A549 (cell line): ENCODE data around the gene KMT2C. TPM values are rescaled to one million over a fixed set of nuclear protein-coding genes. Genes with fewer than 3 reads are reported as not detected.

Experiments used
- ATAC-seq, 2 experiments: fragments of 200-7000 bp in 1 of 2; fragments of >200 bp in 1 of 2; cut with Nextera tagmentation in 1 of 2; cut with Tn5 transposase in 1 of 2; 3 replicates each; pipeline versions ENCODE4 v1.8.0 to v1.9.1; 2018 to 2020; ENCODE audit warnings: mild to moderate bottlenecking in 1 of 2, moderate library complexity in 1 of 2
- CTCF ChIA-PET: fragments of 300-600 bp; sonication (Branson Sonifier 250); formaldehyde crosslinking; extraction: SDS; loops from one replicate; lab custom pipeline; 2021; ENCODE audit warnings: antibody characterized with exemption, inconsistent platforms; lab: Yijun Ruan, JAX
- POLR2A ChIA-PET: fragments of 350-600 bp; formaldehyde crosslinking; extraction: SDS; loops from one replicate; lab custom pipeline; 2021; ENCODE audit warnings: antibody characterized with exemption, inconsistent platforms; lab: Yijun Ruan, JAX
- DNase-seq, 2 experiments: peaks; one replicate each; pipeline versions ENCODE4 v3.0.0 to v3.0.0-alpha.2; 2011 to 2016; ENCODE audit warnings: low read depth in 1 of 2, low spot score in 1 of 2
- FAIRE-seq: peaks from 2 replicates; lab custom pipeline; 2011; peaks lifted over from hg19 to GRCh38; lab: Jason Lieb, UNC
- H3K27ac ChIP-seq, 2 experiments: fragments of >200 bp; sonication (Bioruptor Twin); formaldehyde crosslinking; 3 replicates each; pipeline ENCODE4 v1.5.1; 2016 to 2017
- H3K4me1 ChIP-seq: fragments of >200 bp; sonication (Bioruptor Twin); formaldehyde crosslinking; 3 replicates; pipeline ENCODE4 v1.6.1; 2016
- H3K4me2 ChIP-seq: fragments of >200 bp; sonication (Bioruptor Twin); formaldehyde crosslinking; 3 replicates; pipeline ENCODE4 v1.6.1; 2016
- H3K4me3 ChIP-seq: fragments of >200 bp; sonication (Bioruptor Twin); formaldehyde crosslinking; 3 replicates; pipeline ENCODE4 v1.5.1; 2016
- H3K9me3 ChIP-seq: fragments of >200 bp; sonication (Bioruptor Twin); formaldehyde crosslinking; 3 replicates; pipeline ENCODE4 v1.6.1; 2016
- CEBPB ChIP-seq, 2 experiments: fragments of >200 bp in 1 of 2; sonication (Bioruptor Twin) in 1 of 2; formaldehyde crosslinking in 1 of 2; IDR thresholded peaks; 2 replicates each; pipeline ENCODE4 v1.6.1; 2012 to 2016
- CHD4 ChIP-seq: fragments of 200-600 bp; sonication (generic); IDR thresholded peaks from 2 replicates; pipeline ENCODE4 v1.6.1; 2016; ENCODE audit warnings: antibody characterized with exemption, mild to moderate bottlenecking, borderline replicate concordance
- CTCF ChIP-seq: fragments of >200 bp; sonication (Bioruptor Twin); formaldehyde crosslinking; IDR thresholded peaks from 3 replicates; pipeline ENCODE4 v1.5.1; 2016
- EHF ChIP-seq: fragments of 250-450 bp; sonication (Bioruptor Pico); IDR thresholded peaks from 2 replicates; pipeline ENCODE4 v1.5.0; 2020; ENCODE audit warnings: mild to moderate bottlenecking
- EHMT2 ChIP-seq: fragments of 200-600 bp; sonication (generic); IDR thresholded peaks from 2 replicates; pipeline ENCODE4 v1.6.1; 2016; ENCODE audit warnings: antibody characterized with exemption, low read depth, mild to moderate bottlenecking, moderate library complexity
- ELK1 ChIP-seq: fragments of 150-350 bp; IDR thresholded peaks from 2 replicates; pipeline ENCODE4 v1.6.1; 2014; ENCODE audit warnings: low read depth, mild to moderate bottlenecking, low read length
- ESRRA ChIP-seq: fragments of 150-350 bp; IDR thresholded peaks from 2 replicates; pipeline ENCODE4 v1.6.1; 2014; ENCODE audit warnings: mild to moderate bottlenecking, low read length, borderline replicate concordance
- FOXS1 ChIP-seq: fragments of 250-450 bp; sonication (Bioruptor Pico); IDR thresholded peaks from 2 replicates; pipeline ENCODE4 v1.5.0; 2020; ENCODE audit warnings: mild to moderate bottlenecking, moderate library complexity
- MAX ChIP-seq: IDR thresholded peaks from 2 replicates; pipeline ENCODE4 v1.6.1; 2012
- MAZ ChIP-seq: fragments of 150-350 bp; IDR thresholded peaks from 2 replicates; pipeline ENCODE4 v1.6.1; 2014; ENCODE audit warnings: antibody characterized with exemption, low read depth, low read length, borderline replicate concordance
- MYC ChIP-seq: IDR thresholded peaks from 2 replicates; pipeline ENCODE4 v1.6.1; 2012; ENCODE audit warnings: mild to moderate bottlenecking, inconsistent platforms, low read length, improper control_type of control experiment, borderline replicate concordance
- POLR2A ChIP-seq: IDR thresholded peaks from 2 replicates; pipeline ENCODE4 v1.6.1; 2012; ENCODE audit warnings: mild to moderate bottlenecking, low read length
- RARB ChIP-seq: fragments of 250-450 bp; sonication (Bioruptor Pico); IDR thresholded peaks from 2 replicates; pipeline ENCODE4 v1.8.0; 2021; ENCODE audit warnings: mild to moderate bottlenecking, moderate library complexity
- REST ChIP-seq: fragments of 200-600 bp; sonication (generic); IDR thresholded peaks from 2 replicates; pipeline ENCODE4 v1.6.1; 2016; ENCODE audit warnings: antibody characterized with exemption, mild to moderate bottlenecking, moderate library complexity
- RFX5 ChIP-seq: fragments of 450-650 bp; IDR thresholded peaks from 2 replicates; pipeline ENCODE4 v1.7.1; 2014; ENCODE audit warnings: antibody characterized with exemption, mild to moderate bottlenecking, moderate library complexity
- RNF2 ChIP-seq: fragments of 200-600 bp; sonication (generic); IDR thresholded peaks from 2 replicates; pipeline ENCODE4 v1.6.1; 2016; ENCODE audit warnings: low read depth, mild to moderate bottlenecking, antibody characterized with exemption, moderate library complexity, borderline replicate concordance
- TP53 ChIP-seq: fragments of 250-450 bp; sonication (Bioruptor Pico); IDR thresholded peaks from 2 replicates; pipeline ENCODE4 v1.5.0; 2021; ENCODE audit warnings: mild to moderate bottlenecking, moderate library complexity
- USF2 ChIP-seq: fragments of 450-650 bp; IDR thresholded peaks from 2 replicates; pipeline ENCODE4 v1.6.1; 2014; ENCODE audit warnings: antibody characterized with exemption
- ZSCAN20 ChIP-seq: fragments of 250-450 bp; sonication (Bioruptor Pico); IDR thresholded peaks from 2 replicates; pipeline ENCODE4 v1.8.0; 2022; ENCODE audit warnings: mild to moderate bottlenecking, moderate library complexity
- WGBS: methylation state at CpG from one replicate; pipeline ENCODE4 v1.1.6; 2017; ENCODE audit errors: missing lambda C conversion rate; 5-methylcytosine and 5-hydroxymethylcytosine counted together
- polyA plus RNA-seq, 4 experiments: library from polyadenylated mRNA; depleted of rRNA in 3 of 4; stranded (reverse); fragments of >200 nt; fragmentation: RNase III in 1 of 4; extraction: RNeasy Plus Mini Kit Qiagen cat#74134 plus additional on column Dnase treatment in 1 of 4; gene quantifications; 2 replicates in 3 of 4; 3 replicates in 1 of 4; pipeline ENCODE4 v1.2.3, GENCODE V29; 2011 to 2017
- TF ChIP-seq, protein P1 (sequence below): IDR thresholded peaks from 2 replicates; pipeline ENCODE4 v1.6.1; 2012
- TF ChIP-seq, protein P2 (sequence below): fragments of 250-450 bp; sonication (Bioruptor Pico); IDR thresholded peaks from 2 replicates; pipeline ENCODE4 v1.5.0; 2020; ENCODE audit warnings: low read depth, mild to moderate bottlenecking, moderate library complexity

Gene KMT2C
- polyA plus RNA-seq, 2 of the 4 experiments (the other 2 are of a cell fraction) = 4.2 to 13.1 TPM

DNA sequence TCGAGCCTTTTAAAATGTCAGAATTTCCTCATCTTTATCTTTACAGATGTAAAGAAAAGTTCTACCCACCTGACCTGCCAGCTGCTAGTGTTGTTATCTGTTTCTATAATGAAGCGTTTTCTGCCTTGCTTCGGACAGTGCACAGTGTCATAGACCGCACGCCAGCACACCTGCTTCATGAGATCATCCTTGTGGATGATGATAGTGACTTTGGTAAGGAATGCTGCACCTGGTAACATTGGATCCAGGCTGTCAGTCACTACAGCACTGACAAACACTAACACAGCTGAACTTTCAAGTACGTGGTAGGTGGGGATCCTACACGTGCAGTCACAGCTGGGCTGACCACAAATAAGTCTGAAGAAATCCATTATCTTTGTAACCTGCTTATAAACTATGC lies 332.7 kb downstream of the KMT2C start (continued):
- TF ChIP-seq MAX (no peak), FOXS1 (CRISPR knock-in tag) (no peak), MAZ (no peak), ZSCAN20 (no peak), CTCF (no peak)

GRCh38 chr7:152097330-152097729 lies 338.5 kb downstream of the KMT2C start:
- ChIA-PET POLR2A (no interaction called here), CTCF (no interaction called here)
- no peak overlapping the region for H3K4me3 ChIP-seq
- H3K4me2 ChIP-seq = no peak overlapping the region
- no peaks in the 10 kb centered on the region for H3K4me1 ChIP-seq
- no peaks in the 10 kb centered on the region for H3K9me3 ChIP-seq
- 90% methylated on average over 4 of the region's 4 CpGs for WGBS
- no peak for DNase-seq
- no peak for FAIRE-seq
- no peak for ATAC-seq
- no peak overlapping the region for H3K27ac ChIP-seq
- no peak for TF ChIP-seq EHF (CRISPR knock-in tag)
- no peak for TF ChIP-seq RFX5
- TF ChIP-seq RARB (CRISPR knock-in tag) = no peak
- TF ChIP-seq CEBPB (IDR thresholded peaks at IDR 0.05) = no peak
- no peak for TF ChIP-seq CHD4
- no peak for TF ChIP-seq ESRRA
- TF ChIP-seq MAX = no peak
- TF ChIP-seq RNF2 = no peak
- TF ChIP-seq, protein P1, sequence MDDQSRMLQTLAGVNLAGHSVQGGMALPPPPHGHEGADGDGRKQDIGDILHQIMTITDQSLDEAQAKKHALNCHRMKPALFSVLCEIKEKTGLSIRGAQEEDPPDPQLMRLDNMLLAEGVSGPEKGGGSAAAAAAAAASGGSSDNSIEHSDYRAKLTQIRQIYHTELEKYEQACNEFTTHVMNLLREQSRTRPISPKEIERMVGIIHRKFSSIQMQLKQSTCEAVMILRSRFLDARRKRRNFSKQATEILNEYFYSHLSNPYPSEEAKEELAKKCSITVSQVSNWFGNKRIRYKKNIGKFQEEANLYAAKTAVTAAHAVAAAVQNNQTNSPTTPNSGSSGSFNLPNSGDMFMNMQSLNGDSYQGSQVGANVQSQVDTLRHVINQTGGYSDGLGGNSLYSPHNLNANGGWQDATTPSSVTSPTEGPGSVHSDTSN = no peak
- no peak for TF ChIP-seq TP53 (CRISPR knock-in tag)
- TF ChIP-seq, protein P2, sequence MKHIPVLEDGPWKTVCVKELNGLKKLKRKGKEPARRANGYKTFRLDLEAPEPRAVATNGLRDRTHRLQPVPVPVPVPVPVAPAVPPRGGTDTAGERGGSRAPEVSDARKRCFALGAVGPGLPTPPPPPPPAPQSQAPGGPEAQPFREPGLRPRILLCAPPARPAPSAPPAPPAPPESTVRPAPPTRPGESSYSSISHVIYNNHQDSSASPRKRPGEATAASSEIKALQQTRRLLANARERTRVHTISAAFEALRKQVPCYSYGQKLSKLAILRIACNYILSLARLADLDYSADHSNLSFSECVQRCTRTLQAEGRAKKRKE (CRISPR knock-in tag) = no peak
- no peak for TF ChIP-seq REST
- no peak for TF ChIP-seq POLR2A
- no peak for TF ChIP-seq USF2
- TF ChIP-seq MYC = no peak
- TF ChIP-seq EHMT2 = no peak
- TF ChIP-seq CTCF = no peak
- no peak for TF ChIP-seq ELK1
